K562 (cell line): ENCODE measurements around the gene DPH6. TPM values are rescaled to one million over a fixed set of nuclear protein-coding genes. Genes with fewer than 3 reads are reported as not detected.

Source experiments
- DNMT1 ChIP-seq: fragments of 450-650 bp; IDR thresholded peaks from 2 replicates; pipeline ENCODE4 v1.6.1; 2016; ENCODE audit warnings: antibody characterized with exemption, mild to moderate bottlenecking
- NR0B1 ChIP-seq: fragments of 450-650 bp; IDR thresholded peaks from one replicate; pipeline ENCODE4 v1.6.1; 2018; ENCODE audit warnings: mild to moderate bottlenecking, moderate library complexity; ENCODE audit not compliant: partially characterized antibody
- NR2C2 ChIP-seq, 2 experiments: fragments of 200-800 bp in 1 of 2; sonication (Bioruptor generic) in 1 of 2; sonication (generic) in 1 of 2; formaldehyde crosslinking in 1 of 2; IDR thresholded peaks; 2 replicates each; pipeline versions ENCODE4 v1.6.1 to v1.8.0; 2016 to 2022; ENCODE audit warnings: mild to moderate bottlenecking in 1 of 2, missing compliant biosample characterization in 1 of 2, missing genetic modification characterization in 1 of 2, missing genetic modification reagents in 1 of 2
- TFAP4 ChIP-seq: sonication (generic); formaldehyde crosslinking; IDR thresholded peaks from 2 replicates; pipeline ENCODE4 v1.8.0; 2022; ENCODE audit warnings: missing genetic modification reagents, mild to moderate bottlenecking, moderate library complexity, borderline replicate concordance
- ZNF121 ChIP-seq: sonication (generic); formaldehyde crosslinking; conservative IDR thresholded peaks from 2 replicates; pipeline ENCODE4 v1.8.0; 2022; ENCODE audit warnings: missing genetic modification reagents
- polyA plus RNA-seq, 8 experiments: library from polyadenylated mRNA; depleted of rRNA in 4 of 8; stranded (reverse) in 5 of 8; unstranded in 3 of 8; fragments of >200 nt; fragmentation: Nextera tagmentation in 2 of 8; fragmentation: Illumina TruSeq in 1 of 8; extraction: Ambion mirVana in 2 of 8; extraction: Trizol in 1 of 8; gene quantifications; 2 replicates each; pipeline versions ENCODE4 v1.2.1 to v1.2.3, GENCODE V29; 2011 to 2014; ENCODE audit warnings: inconsistent platforms in 1 of 8, missing spikeins in 1 of 8
- total RNA-seq, 7 experiments: library from RNA; depleted of rRNA in 6 of 7; stranded (reverse); fragments of >200 nt in 6 of 7; fragmentation: Illumina TruSeq in 2 of 7; extraction: Trizol in 2 of 7; gene quantifications; 2 replicates each; pipeline versions ENCODE4 v1.2.1 to v1.2.3, GENCODE V29; 2011 to 2021; ENCODE audit warnings: low replicate concordance in 1 of 7
- TF ChIP-seq, protein P1 (sequence below): fragments of 250-450 bp; sonication (Bioruptor Pico); IDR thresholded peaks from 2 replicates; pipeline ENCODE4 v1.9.0; 2021; ENCODE audit warnings: mild to moderate bottlenecking, inconsistent platforms

DPH6 gene
- total and polyA plus RNA-seq, 9 of the 15 experiments (the other 6 are each of a cell fraction or from before 2014, with no cell fraction given): 10.1 to 69.1 (median 18.8) TPM

GRCh38 chr15:35485411-35485810 is 60.6 kb downstream of the DPH6 start (continued):
- TF ChIP-seq TFAP4: no peak
- TF ChIP-seq ZNF121 (CRISPR knock-in tag): no peak
- no peak for TF ChIP-seq NR2C2 (CRISPR knock-in tag; IDR thresholded peaks at IDR 0.05)
- TF ChIP-seq NR2C2 (tag; IDR thresholded peaks at IDR 0.05): no peak
- no peak for TF ChIP-seq DNMT1
- no peak for TF ChIP-seq NR0B1
- TF ChIP-seq, protein P1, sequence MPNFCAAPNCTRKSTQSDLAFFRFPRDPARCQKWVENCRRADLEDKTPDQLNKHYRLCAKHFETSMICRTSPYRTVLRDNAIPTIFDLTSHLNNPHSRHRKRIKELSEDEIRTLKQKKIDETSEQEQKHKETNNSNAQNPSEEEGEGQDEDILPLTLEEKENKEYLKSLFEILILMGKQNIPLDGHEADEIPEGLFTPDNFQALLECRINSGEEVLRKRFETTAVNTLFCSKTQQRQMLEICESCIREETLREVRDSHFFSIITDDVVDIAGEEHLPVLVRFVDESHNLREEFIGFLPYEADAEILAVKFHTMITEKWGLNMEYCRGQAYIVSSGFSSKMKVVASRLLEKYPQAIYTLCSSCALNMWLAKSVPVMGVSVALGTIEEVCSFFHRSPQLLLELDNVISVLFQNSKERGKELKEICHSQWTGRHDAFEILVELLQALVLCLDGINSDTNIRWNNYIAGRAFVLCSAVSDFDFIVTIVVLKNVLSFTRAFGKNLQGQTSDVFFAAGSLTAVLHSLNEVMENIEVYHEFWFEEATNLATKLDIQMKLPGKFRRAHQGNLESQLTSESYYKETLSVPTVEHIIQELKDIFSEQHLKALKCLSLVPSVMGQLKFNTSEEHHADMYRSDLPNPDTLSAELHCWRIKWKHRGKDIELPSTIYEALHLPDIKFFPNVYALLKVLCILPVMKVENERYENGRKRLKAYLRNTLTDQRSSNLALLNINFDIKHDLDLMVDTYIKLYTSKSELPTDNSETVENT (CRISPR knock-in tag): no peak
